ENCODE results near the gene SMIM14. TPM values are rescaled to one million over a fixed set of nuclear protein-coding genes. Genes with fewer than 3 reads are reported as not detected.
"Not testable (repeated sequence)": the region's sequence is repeated elsewhere in the genome, so short reads cannot be mapped to it uniquely, and the experiment has no call there.

SMIM14 gene
- total RNA-seq, 1 donor from 2014 or later = 42.6 TPM

DNA sequence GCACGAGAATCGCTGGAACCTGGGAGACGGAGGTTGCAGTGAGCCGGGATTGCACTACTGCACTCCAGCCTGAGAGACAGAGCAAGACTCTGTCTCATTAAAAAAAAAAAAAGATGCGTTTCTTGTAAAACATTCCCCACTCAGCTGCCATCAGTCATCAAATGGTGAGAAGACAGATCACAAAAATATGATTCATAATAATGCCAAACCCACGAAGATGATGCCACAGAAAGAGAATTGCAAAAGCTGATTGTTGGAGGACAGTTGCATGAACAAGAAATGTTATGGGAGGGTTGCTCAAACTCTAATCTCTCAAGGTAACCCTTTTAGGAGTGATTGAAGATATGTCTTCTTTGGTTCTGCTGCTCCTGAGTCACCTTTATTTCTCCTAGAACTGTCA is 21.4 kb upstream of the SMIM14 start:
- no peak overlapping the region for H3K4me3 Mint-ChIP-seq (ENCODE audit: unreplicated experiment)
- H3K27me3 Mint-ChIP-seq (ENCODE audit: low read depth) = no peaks in the 10 kb centered on the region
- H3K4me1 Mint-ChIP-seq (ENCODE audit: low read depth) = peaks cover 9% of the 10 kb centered on the region
- no peaks in the 10 kb centered on the region for H3K36me3 Mint-ChIP-seq (ENCODE audit: low read depth)
- DNase-seq (ENCODE audit: low spot score) = no peak
- H3K27ac Mint-ChIP-seq (ENCODE audit: unreplicated experiment) = no peak overlapping the region
- H3K9me3 Mint-ChIP-seq (ENCODE audit: low read depth) = no peaks in the 10 kb centered on the region
- TF ChIP-seq CTCF (IDR thresholded peaks at IDR 0.05) = no peak

- Mint-ChIP-seq H3K27me3 (ENCODE audit: low read depth) (no peaks in the 10 kb centered on the region), H3K4me1 (ENCODE audit: low read depth) (peaks cover 4% of the 10 kb centered on the region), H3K9me3 (ENCODE audit: low read depth) (no peaks in the 10 kb centered on the region), H3K27ac (ENCODE audit: unreplicated experiment) (no peak overlapping the region), H3K36me3 (ENCODE audit: low read depth) (no peaks in the 10 kb centered on the region), H3K4me3 (ENCODE audit: unreplicated experiment) (no peak overlapping the region)
- DNase-seq (ENCODE audit: low spot score) = no peak
- TF ChIP-seq CTCF (IDR thresholded peaks at IDR 0.05) = peak; percentile 79
Observed at GRCh38 chr4:39658756-39659155, 20.1 kb upstream of the SMIM14 start.

DNA sequence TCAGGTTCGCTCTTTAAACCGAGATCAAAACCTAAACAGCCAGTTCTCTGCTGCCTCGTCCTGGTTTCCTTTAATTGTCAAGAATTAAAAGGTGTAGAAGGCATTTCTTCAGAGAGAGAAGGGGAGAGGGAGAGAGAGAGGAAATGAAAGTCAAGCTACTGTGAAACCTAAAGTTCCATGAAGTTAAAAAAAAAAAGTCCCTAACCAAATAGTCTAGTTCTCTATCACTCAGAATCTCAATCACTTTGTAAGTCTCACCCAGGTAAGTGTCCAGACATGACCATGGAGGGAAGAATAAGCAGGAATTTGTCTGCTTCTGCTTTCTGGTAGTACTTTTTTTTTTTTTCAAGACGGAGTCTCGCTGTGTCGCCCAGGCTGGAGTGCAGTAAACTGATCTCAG is 18.8 kb upstream of the SMIM14 start:
- peaks cover 4% of the 10 kb centered on the region for H3K4me1 Mint-ChIP-seq (ENCODE audit: low read depth)
- no peak overlapping the region for H3K4me3 Mint-ChIP-seq (ENCODE audit: unreplicated experiment)
- DNase-seq (ENCODE audit: low spot score) = no peak
- no peak overlapping the region for H3K27ac Mint-ChIP-seq (ENCODE audit: unreplicated experiment)
- no peaks in the 10 kb centered on the region for H3K9me3 Mint-ChIP-seq (ENCODE audit: low read depth)
- TF ChIP-seq CTCF (IDR thresholded peaks at IDR 0.05) = no peak
- no peaks in the 10 kb centered on the region for H3K36me3 Mint-ChIP-seq (ENCODE audit: low read depth)
- H3K27me3 Mint-ChIP-seq (ENCODE audit: low read depth) = no peaks in the 10 kb centered on the region

DNA sequence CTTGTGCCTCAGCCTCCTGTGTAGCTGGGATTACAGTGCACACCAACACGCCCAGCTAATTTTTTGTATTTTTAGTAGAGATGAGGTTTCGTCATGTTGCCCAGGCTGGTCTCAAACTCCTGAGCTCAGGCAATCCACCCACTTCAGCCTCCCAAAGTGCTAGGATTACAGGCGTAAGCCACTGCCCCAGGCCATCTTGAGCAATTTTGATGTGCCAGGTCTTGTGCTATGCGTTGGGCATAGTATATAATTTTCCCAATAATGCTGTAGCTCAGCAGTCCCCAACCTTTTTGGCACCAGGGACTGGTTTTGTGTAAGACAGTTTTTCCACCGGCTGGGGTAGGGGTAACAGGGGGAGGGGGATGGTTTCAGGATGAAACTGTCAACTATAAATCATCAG is 18.0 kb upstream of the SMIM14 start:
- not testable (repeated sequence) for H3K27ac Mint-ChIP-seq (ENCODE audit: unreplicated experiment); H3K4me1 Mint-ChIP-seq (ENCODE audit: low read depth); H3K36me3 Mint-ChIP-seq (ENCODE audit: low read depth); H3K4me3 Mint-ChIP-seq (ENCODE audit: unreplicated experiment); H3K9me3 Mint-ChIP-seq (ENCODE audit: low read depth); DNase-seq (ENCODE audit: low spot score); H3K27me3 Mint-ChIP-seq (ENCODE audit: low read depth)

DNA sequence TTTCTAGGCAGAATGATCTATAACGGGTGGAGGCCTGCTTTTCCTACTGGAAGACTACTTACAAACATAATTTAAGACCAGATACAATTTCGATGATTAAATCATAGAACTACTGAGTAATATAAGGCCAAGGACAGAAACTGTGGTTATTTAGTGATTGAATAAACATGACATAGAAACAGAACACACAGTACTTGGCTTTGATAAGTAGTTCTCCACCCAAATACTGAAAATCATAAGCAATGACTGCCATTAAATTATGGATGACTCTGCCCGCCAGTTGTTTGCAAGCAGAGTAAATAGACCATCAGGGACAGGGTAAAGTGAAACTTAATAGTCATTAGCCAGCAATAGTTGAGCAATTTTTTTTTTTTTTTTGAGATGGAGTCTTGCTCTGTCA is 17.2 kb upstream of the SMIM14 start:
- Mint-ChIP-seq H3K9me3 (ENCODE audit: low read depth) (no peaks in the 10 kb centered on the region), H3K4me1 (ENCODE audit: low read depth) (peaks cover 4% of the 10 kb centered on the region), H3K36me3 (ENCODE audit: low read depth) (no peaks in the 10 kb centered on the region), H3K27ac (ENCODE audit: unreplicated experiment) (no peak overlapping the region), H3K27me3 (ENCODE audit: low read depth) (no peaks in the 10 kb centered on the region), H3K4me3 (ENCODE audit: unreplicated experiment) (no peak overlapping the region)
- DNase-seq (ENCODE audit: low spot score) = no peak
- TF ChIP-seq CTCF (IDR thresholded peaks at IDR 0.05) = no peak

- no peaks in the 10 kb centered on the region for H3K9me3 Mint-ChIP-seq (ENCODE audit: low read depth)
- DNase-seq (ENCODE audit: low spot score) = no peak
- no peaks in the 10 kb centered on the region for H3K36me3 Mint-ChIP-seq (ENCODE audit: low read depth)
- no peak for TF ChIP-seq CTCF (IDR thresholded peaks at IDR 0.05)
- H3K4me3 Mint-ChIP-seq (ENCODE audit: unreplicated experiment) = no peak overlapping the region
- H3K27ac Mint-ChIP-seq (ENCODE audit: unreplicated experiment) = no peak overlapping the region
- peaks cover 4% of the 10 kb centered on the region for H3K4me1 Mint-ChIP-seq (ENCODE audit: low read depth)
- H3K27me3 Mint-ChIP-seq (ENCODE audit: low read depth) = no peaks in the 10 kb centered on the region
Observed at GRCh38 chr4:39655211-39655610, 16.5 kb upstream of the SMIM14 start.

DNA sequence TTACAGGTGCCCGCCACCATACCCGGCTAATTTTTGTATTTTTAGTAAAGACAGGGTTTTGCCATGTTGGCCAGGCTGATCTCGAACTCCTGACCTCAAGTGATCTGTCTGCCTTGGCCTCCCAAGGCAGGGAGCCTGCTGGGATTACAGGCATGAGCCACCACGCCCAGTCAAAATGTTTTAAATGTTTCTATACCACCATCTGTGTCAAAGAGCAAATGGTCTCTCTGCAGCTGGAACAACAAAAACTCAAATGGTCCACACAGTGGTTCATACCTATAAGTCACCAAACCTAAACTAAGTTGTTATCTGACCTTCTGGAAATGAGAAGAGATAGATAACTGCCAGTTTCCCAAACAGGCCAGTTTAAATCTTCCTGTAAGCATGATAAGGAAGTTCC is 12.9 kb upstream of the SMIM14 start:
- H3K36me3 Mint-ChIP-seq (ENCODE audit: low read depth); H3K4me3 Mint-ChIP-seq (ENCODE audit: unreplicated experiment); H3K4me1 Mint-ChIP-seq (ENCODE audit: low read depth); DNase-seq (ENCODE audit: low spot score); H3K27ac Mint-ChIP-seq (ENCODE audit: unreplicated experiment); H3K27me3 Mint-ChIP-seq (ENCODE audit: low read depth); H3K9me3 Mint-ChIP-seq (ENCODE audit: low read depth): not testable (repeated sequence)
